Esophagus (tissue), 2 donors: ENCODE results near the gene FERMT2. TPM values are rescaled to one million over a fixed set of nuclear protein-coding genes. Genes with fewer than 3 reads are reported as not detected.

ENCODE experiments used
- H3K27ac ChIP-seq, 2 donors: one replicate each; pipeline ENCODE4 v1.5.1; 2013; ENCODE audit warnings: low read depth in 2 of 2, mild to moderate bottlenecking in 2 of 2, inconsistent platforms in 1 of 2, low read length in 1 of 2, moderate library complexity in 1 of 2
- H3K27me3 ChIP-seq, 2 donors: one replicate each; pipeline ENCODE4 v1.6.1; 2013; ENCODE audit warnings: low read length in 2 of 2, control low read depth in 1 of 2, mild to moderate bottlenecking in 1 of 2; ENCODE audit not compliant: insufficient read depth in 2 of 2, control insufficient read depth in 1 of 2
- H3K36me3 ChIP-seq, 2 donors: one replicate each; pipeline ENCODE4 v1.6.1; 2013; ENCODE audit warnings: low read length in 1 of 2; ENCODE audit not compliant: control insufficient read depth in 2 of 2, insufficient read depth in 2 of 2
- H3K4me1 ChIP-seq, 2 donors: one replicate each; pipeline ENCODE4 v1.6.1; 2013; ENCODE audit warnings: low read length in 1 of 2; ENCODE audit not compliant: control insufficient read depth in 2 of 2, insufficient read depth in 2 of 2
- H3K4me3 ChIP-seq, 2 donors: one replicate each; pipeline ENCODE4 v1.5.1; 2013; ENCODE audit warnings: low read length in 2 of 2, mild to moderate bottlenecking in 2 of 2, low read depth in 1 of 2, moderate library complexity in 1 of 2
- H3K9me3 ChIP-seq, 2 donors: one replicate each; pipeline ENCODE4 v1.6.1; 2013; ENCODE audit warnings: mild to moderate bottlenecking in 2 of 2, low read depth in 1 of 2, low read length in 1 of 2, moderate library complexity in 1 of 2; ENCODE audit not compliant: control insufficient read depth in 2 of 2, insufficient read depth in 1 of 2
- WGBS, 2 donors: extraction: QIAGEN DNeasy Blood & Tissue Kit; methylation state at CpG; one replicate each; pipeline ENCODE4 v1.1.7; 2013; 5-methylcytosine and 5-hydroxymethylcytosine counted together
- polyA plus RNA-seq, 2 donors: library from polyadenylated mRNA; stranded (reverse); fragments of 200-250 nt; gene quantifications; one replicate each; pipeline ENCODE4 v1.2.3, GENCODE V29; 2013
- donor health status: healthy with polysubstance abuse.
- donor health status: Bipolar disorder and iron deficiency.

The FERMT2 gene
- polyA plus RNA-seq, 2 donors: 6.5 to 21.5 TPM

- Histone ChIP-seq H3K4me1 (peaks cover 3 to 4% of the 10 kb centered on the region in 2 donors), H3K36me3 (no peaks in the 10 kb centered on the region), H3K4me3 (no peak overlapping the region), H3K9me3 (no peaks in the 10 kb centered on the region), H3K27me3 (peaks cover 0 to 3% of the 10 kb centered on the region in 2 donors), H3K27ac (no peak overlapping the region)
- 62 to 66% methylated on average over 3 of the region's 3 CpGs for WGBS, 2 donors
These were observed 2.8 kb downstream of the FERMT2 start for GRCh38 chr14:52948039-52948438.

- H3K36me3 ChIP-seq: no peaks in the 10 kb centered on the region
- H3K9me3 ChIP-seq: no peaks in the 10 kb centered on the region
- no peak overlapping the region for H3K27ac ChIP-seq
- no peaks in the 10 kb centered on the region for H3K4me1 ChIP-seq
- no peak overlapping the region for H3K4me3 ChIP-seq
- 61 to 76% methylated on average over 2 of the region's 2 CpGs for WGBS, 2 donors
- no peaks in the 10 kb centered on the region for H3K27me3 ChIP-seq
These were observed 6.6 kb downstream of the FERMT2 start for GRCh38 chr14:52944254-52944653.

GRCh38 chr14:52939427-52939826 is 11.4 kb downstream of the FERMT2 start:
- Histone ChIP-seq H3K27ac (no peak overlapping the region), H3K4me3 (no peak overlapping the region), H3K9me3 (no peaks in the 10 kb centered on the region), H3K36me3 (no peaks in the 10 kb centered on the region), H3K27me3 (no peaks in the 10 kb centered on the region), H3K4me1 (no peaks in the 10 kb centered on the region)
- 74 to 81% methylated on average over 1 of the region's 1 CpG for WGBS, 2 donors

GRCh38 chr14:52937869-52938268 is 13.0 kb downstream of the FERMT2 start:
- Histone ChIP-seq H3K4me1 (no peaks in the 10 kb centered on the region), H3K27me3 (no peaks in the 10 kb centered on the region), H3K36me3 (no peaks in the 10 kb centered on the region), H3K9me3 (no peaks in the 10 kb centered on the region), H3K27ac (no peak overlapping the region), H3K4me3 (no peak overlapping the region)
- WGBS, 2 donors: 78 to 83% methylated on average over 3 of the region's 3 CpGs

- no peaks in the 10 kb centered on the region for H3K4me1 ChIP-seq
- no peaks in the 10 kb centered on the region for H3K36me3 ChIP-seq
- no peak overlapping the region for H3K4me3 ChIP-seq
- no peak overlapping the region for H3K27ac ChIP-seq
- no peaks in the 10 kb centered on the region for H3K9me3 ChIP-seq
- H3K27me3 ChIP-seq: no peaks in the 10 kb centered on the region
- WGBS, 2 donors: 63 to 76% methylated on average over 4 of the region's 4 CpGs
These were observed 13.5 kb downstream of the FERMT2 start for GRCh38 chr14:52937306-52937705.

GRCh38 chr14:52936437-52936836 is 14.4 kb downstream of the FERMT2 start:
- WGBS, 2 donors: 76 to 85% methylated on average over 1 of the region's 1 CpG
- no peaks in the 10 kb centered on the region for H3K36me3 ChIP-seq
- H3K4me3 ChIP-seq: no peak overlapping the region
- H3K9me3 ChIP-seq: no peaks in the 10 kb centered on the region
- no peak overlapping the region for H3K27ac ChIP-seq
- no peaks in the 10 kb centered on the region for H3K27me3 ChIP-seq
- H3K4me1 ChIP-seq: no peaks in the 10 kb centered on the region

- Histone ChIP-seq H3K4me3 (no peak overlapping the region), H3K9me3 (no peaks in the 10 kb centered on the region), H3K36me3 (no peaks in the 10 kb centered on the region), H3K4me1 (no peaks in the 10 kb centered on the region), H3K27me3 (no peaks in the 10 kb centered on the region), H3K27ac (no peak overlapping the region)
- 59 to 71% methylated on average over 3 of the region's 3 CpGs for WGBS, 2 donors
These were observed 15.0 kb downstream of the FERMT2 start for GRCh38 chr14:52935833-52936232.

GRCh38 chr14:52934762-52935161 is 16.1 kb downstream of the FERMT2 start:
- H3K4me1 ChIP-seq: no peaks in the 10 kb centered on the region

GRCh38 chr14:52929192-52929807 is 21.6 kb downstream of the FERMT2 start:
- H3K36me3 ChIP-seq: no peaks in the 10 kb centered on the region
- no peak overlapping the region for H3K27ac ChIP-seq
- no peak overlapping the region for H3K4me3 ChIP-seq
- 94 to 96% methylated on average over 4 of the region's 4 CpGs for WGBS, 2 donors
- no peaks in the 10 kb centered on the region for H3K4me1 ChIP-seq
- H3K9me3 ChIP-seq: no peaks in the 10 kb centered on the region
- no peaks in the 10 kb centered on the region for H3K27me3 ChIP-seq

More at GRCh38 chr14:52934762-52935161, 16.1 kb downstream of the FERMT2 start:
- no peak overlapping the region for H3K4me3 ChIP-seq
- no peaks in the 10 kb centered on the region for H3K36me3 ChIP-seq
- H3K27me3 ChIP-seq: no peaks in the 10 kb centered on the region
- H3K9me3 ChIP-seq: no peaks in the 10 kb centered on the region
- 58 to 71% methylated on average over 2 of the region's 2 CpGs for WGBS, 2 donors
- H3K27ac ChIP-seq: no peak overlapping the region

- H3K4me1 ChIP-seq: no peaks in the 10 kb centered on the region
- H3K27me3 ChIP-seq: no peaks in the 10 kb centered on the region
- WGBS, 2 donors: 68 to 75% methylated on average over 3 of the region's 3 CpGs
- H3K27ac ChIP-seq: no peak overlapping the region
- no peaks in the 10 kb centered on the region for H3K9me3 ChIP-seq
- no peaks in the 10 kb centered on the region for H3K36me3 ChIP-seq
- H3K4me3 ChIP-seq: no peak overlapping the region
These were observed 23.9 kb downstream of the FERMT2 start for GRCh38 chr14:52926953-52927352.
